Mucosa of descending colon (tissue), 3 donors: ENCODE results near the gene BICC1. TPM values are rescaled to one million over a fixed set of nuclear protein-coding genes. Genes with fewer than 3 reads are reported as not detected.
A peak's percentile ranks its signal among the peaks of the same experiment; 100 is the strongest.

ENCODE experiments used
- ATAC-seq: fragments of 200-7000 bp; cut with Tn5 transposase; one replicate; pipeline ENCODE4 v1.9.1; 2020; ENCODE audit warnings: mild to moderate bottlenecking, moderate library complexity
- DNase-seq, 3 donors: peaks; one replicate each; pipeline ENCODE4 v3.0.0-alpha.2; 2020
- H3K36me3 ChIP-seq: fragments of 200-600 bp; one replicate; pipeline ENCODE4 v1.8.0; 2021; ENCODE audit warnings: low read depth, mild to moderate bottlenecking
- H3K4me1 ChIP-seq: fragments of 200-600 bp; one replicate; pipeline ENCODE4 v1.8.0; 2021; ENCODE audit warnings: low read depth, mild to moderate bottlenecking
- H3K4me3 ChIP-seq: fragments of 200-600 bp; one replicate; pipeline ENCODE4 v1.8.0; 2021; ENCODE audit warnings: mild to moderate bottlenecking
- H3K9me3 ChIP-seq: fragments of 200-600 bp; one replicate; pipeline ENCODE4 v1.8.0; 2021; ENCODE audit warnings: mild to moderate bottlenecking
- intact Hi-C, 2 donors: fragments of 100-400 bp; cut with DNase I in 1 of 2; cut with micrococcal nuclease in 1 of 2; formaldehyde crosslinking; loops; one replicate each; pipeline versions ENCODE4 v1.11.0 to v1.11.1; 2022; cut with DNase I, micrococcal nuclease
- total RNA-seq, 3 donors: library from RNA; stranded (reverse); fragmentation: NEBNext Ultra II Directional in 2 of 3; extraction: Animal tissue kit (Norgen Biotek cat#: 25700) in 2 of 3; gene quantifications; one replicate each; pipeline versions ENCODE4 v1.2.1 to v1.2.4, GENCODE V29; 2021 to 2023
- TF ChIP-seq, protein P1 (sequence below): fragments of 200-600 bp; IDR thresholded peaks from one replicate; pipeline ENCODE4 v1.8.0; 2022; ENCODE audit warnings: antibody characterized with exemption, mild to moderate bottlenecking
- donor health status: DM: no; HTN: no; CAD: no; lungs with moderate emphysema.
- donor health status: DM: no; HTN: no; CAD: no.
- donor health status: DM: no; HTN: yes; CAD: no.

BICC1 gene
- total RNA-seq, 3 donors from 2014 or later, result 1.1 to 5.9 (median 3.5) TPM

DNA sequence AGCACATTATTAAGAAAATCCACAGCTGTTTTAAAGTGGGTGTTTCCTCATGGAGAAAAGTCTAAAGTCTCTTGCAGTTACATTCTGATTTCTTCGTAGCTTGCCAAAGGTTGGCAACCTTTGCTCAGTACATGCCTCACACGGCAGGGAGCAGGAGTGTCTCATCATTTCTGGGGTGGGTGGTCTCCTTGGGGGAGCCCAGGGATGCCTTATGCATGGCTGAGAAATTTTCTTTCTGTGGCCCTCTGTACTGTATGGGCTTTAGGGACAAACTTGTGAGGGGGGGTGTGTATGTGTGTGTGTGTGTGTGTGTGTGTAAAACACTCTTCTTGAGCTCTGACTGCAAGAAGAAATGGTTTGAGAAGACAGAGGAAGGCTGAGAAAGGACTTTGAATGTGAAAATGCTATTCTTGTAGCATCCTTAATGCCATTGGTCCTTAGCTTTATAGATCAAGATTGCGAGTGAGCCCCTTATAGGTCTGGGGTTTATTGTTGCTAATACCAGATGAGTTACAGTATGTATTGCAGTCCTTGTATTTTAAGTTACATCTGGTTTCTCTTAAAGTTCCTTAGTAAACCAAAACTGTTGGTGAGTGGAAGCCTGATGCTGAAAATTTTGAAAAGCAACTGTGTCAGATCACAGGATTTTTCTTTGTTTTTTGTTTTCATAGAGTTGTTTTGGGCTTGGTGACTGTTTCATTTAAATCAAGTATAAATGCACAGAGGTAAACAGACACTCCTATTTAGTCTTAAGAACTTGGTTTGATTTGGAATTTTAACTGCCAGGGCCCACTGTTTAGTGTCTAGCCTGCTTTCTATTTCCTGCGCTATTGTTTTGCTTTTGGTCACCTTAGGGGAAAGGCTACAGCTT, 242.0 kb downstream of the BICC1 start:
- Histone ChIP-seq H3K36me3 (no peaks in the 10 kb centered on the region), H3K4me3 (no peak overlapping the region), H3K9me3 (no peaks in the 10 kb centered on the region), H3K4me1 (no peaks in the 10 kb centered on the region)
- TF ChIP-seq, protein P1, sequence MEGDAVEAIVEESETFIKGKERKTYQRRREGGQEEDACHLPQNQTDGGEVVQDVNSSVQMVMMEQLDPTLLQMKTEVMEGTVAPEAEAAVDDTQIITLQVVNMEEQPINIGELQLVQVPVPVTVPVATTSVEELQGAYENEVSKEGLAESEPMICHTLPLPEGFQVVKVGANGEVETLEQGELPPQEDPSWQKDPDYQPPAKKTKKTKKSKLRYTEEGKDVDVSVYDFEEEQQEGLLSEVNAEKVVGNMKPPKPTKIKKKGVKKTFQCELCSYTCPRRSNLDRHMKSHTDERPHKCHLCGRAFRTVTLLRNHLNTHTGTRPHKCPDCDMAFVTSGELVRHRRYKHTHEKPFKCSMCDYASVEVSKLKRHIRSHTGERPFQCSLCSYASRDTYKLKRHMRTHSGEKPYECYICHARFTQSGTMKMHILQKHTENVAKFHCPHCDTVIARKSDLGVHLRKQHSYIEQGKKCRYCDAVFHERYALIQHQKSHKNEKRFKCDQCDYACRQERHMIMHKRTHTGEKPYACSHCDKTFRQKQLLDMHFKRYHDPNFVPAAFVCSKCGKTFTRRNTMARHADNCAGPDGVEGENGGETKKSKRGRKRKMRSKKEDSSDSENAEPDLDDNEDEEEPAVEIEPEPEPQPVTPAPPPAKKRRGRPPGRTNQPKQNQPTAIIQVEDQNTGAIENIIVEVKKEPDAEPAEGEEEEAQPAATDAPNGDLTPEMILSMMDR, result no peak
- intact Hi-C loops, result no loop called here
- DNase-seq (no peak), ATAC-seq (peak; percentile 55)

DNA sequence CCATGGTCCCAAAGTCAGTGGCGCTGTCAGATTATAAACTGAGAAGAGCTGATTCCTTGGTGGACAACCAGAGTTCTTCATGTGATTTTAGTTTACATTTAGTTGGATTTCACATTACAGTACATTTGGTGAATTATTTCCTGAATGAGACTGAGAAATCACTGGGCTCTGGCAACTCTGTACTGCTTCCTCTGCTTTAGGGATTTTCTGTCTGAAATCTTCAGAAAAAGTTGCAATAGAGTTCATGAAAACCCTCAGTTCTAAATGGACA, 242.6 kb downstream of the BICC1 start:
- intact Hi-C loops, result no loop called here
- H3K4me3 ChIP-seq, result no peak overlapping the region
- TF ChIP-seq, protein P1, result no peak
- no peaks in the 10 kb centered on the region for H3K36me3 ChIP-seq
- no peaks in the 10 kb centered on the region for H3K4me1 ChIP-seq
- DNase-seq (no peak), ATAC-seq (no peak)
- no peaks in the 10 kb centered on the region for H3K9me3 ChIP-seq

DNA sequence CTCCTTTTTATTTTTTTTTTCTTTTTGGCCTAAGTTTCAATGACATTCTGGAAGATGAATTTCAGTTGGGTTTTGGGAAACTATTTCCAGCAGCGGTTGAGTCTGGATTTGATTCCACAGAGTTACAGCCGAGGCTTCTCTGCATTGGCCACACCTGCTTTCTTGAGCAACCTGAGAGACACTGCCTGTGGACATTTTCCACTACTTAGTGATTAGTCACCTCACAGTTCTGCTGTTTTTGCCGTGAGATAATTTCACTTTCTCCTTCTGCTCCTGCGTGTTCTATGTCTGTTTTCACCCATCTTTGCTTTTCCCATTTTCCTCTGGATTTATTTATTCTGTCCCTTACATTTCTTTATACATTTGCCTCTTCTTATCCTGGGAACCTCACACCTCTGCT, 243.0 kb downstream of the BICC1 start:
- TF ChIP-seq, protein P1, result no peak
- H3K4me3 ChIP-seq, result no peak overlapping the region
- intact Hi-C loops, result no loop called here

DNA sequence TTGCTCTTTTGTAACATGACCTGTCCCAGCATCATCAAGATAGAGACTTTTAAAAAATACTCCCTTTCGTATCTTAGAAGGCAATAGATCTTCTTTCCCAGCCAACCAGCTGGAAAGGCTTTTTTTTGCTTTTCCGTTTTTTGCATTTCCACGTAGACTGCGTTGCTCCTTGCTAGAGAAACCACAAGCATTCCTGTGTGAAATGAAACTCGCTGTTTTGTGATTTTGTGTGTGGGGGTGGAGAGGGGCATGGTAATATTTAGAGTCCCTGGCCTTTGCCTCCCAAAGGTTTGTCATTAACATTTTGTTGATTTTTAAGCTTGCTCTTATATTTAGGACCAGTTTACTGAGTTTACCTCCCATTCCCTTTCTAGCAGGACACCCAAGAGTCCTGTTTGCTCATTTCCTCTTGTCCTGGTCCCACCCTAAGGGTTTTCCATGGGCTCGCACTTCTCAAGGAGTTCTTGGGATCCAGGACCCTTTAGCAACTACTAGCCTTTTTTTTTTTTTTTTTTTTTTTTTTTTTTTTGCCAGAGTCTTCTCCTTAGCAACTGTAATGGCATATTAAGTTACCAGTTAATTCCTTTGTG, 243.6 kb downstream of the BICC1 start:
- ATAC-seq (no peak), DNase-seq (no peak)
- Histone ChIP-seq H3K9me3 (no peaks in the 10 kb centered on the region), H3K4me3 (no peak overlapping the region), H3K4me1 (no peaks in the 10 kb centered on the region), H3K36me3 (no peaks in the 10 kb centered on the region)
- intact Hi-C loops, result no loop called here
- TF ChIP-seq, protein P1, result no peak

More for the DNA sequence above, 243.0 kb downstream of the BICC1 start:
- Histone ChIP-seq H3K36me3 (no peaks in the 10 kb centered on the region), H3K9me3 (no peaks in the 10 kb centered on the region), H3K4me1 (no peaks in the 10 kb centered on the region)
- peak; percentile 36 for ATAC-seq
- no peak for DNase-seq

DNA sequence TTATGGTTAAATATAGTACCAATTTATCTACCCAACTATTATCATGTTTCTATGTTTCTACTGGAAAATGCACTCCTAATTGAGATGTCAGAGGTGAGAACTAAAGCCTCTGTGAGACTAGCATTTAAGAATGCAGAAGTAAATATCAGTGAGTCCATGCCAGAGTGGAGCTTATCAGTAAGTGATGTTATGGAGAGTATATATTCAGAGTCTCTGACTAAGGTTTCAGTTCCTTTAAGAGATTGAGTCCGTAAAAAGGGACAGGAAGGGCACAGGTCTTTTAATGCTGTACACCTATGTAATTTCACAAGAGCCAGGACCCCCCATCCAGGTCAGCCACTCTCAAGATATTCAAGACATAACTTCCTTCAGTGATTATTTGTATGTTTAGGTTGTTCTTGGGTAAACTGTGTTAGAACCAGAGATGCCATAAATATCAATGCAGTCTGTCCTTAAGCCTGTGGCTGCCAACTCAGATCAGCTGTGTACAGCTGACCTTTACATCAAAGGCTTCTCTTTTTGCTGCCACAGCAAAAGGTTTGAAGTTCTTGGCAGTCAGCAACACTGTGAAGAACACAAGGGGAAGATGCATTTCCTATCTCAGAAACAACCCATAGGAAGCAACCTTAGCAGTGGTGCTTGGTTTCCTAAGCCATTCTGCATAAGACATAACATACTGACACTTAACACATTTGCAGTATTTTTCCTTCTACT, 244.8 kb downstream of the BICC1 start:
- TF ChIP-seq, protein P1, result no peak
- Histone ChIP-seq H3K4me1 (no peaks in the 10 kb centered on the region), H3K9me3 (no peaks in the 10 kb centered on the region), H3K4me3 (no peak overlapping the region), H3K36me3 (no peaks in the 10 kb centered on the region)
- intact Hi-C loops, result no loop called here
- ATAC-seq (no peak), DNase-seq (no peak)
